PC-3 (cell line): ENCODE data around the gene PARP1. TPM values are rescaled to one million over a fixed set of nuclear protein-coding genes. Genes with fewer than 3 reads are reported as not detected.

Experiments used
- ATAC-seq: fragments of 200-7000 bp; cut with Tn5 transposase; 2 replicates; pipeline ENCODE4 v1.9.1; 2020; ENCODE audit warnings: mild to moderate bottlenecking, moderate library complexity
- BruUV-seq: library from RNA; stranded (reverse); fragments of 400-500 nt; replicated peaks from 2 replicates; lab custom pipeline; 2021; lab: Mats Ljungman, UMichigan
- CTCF ChIA-PET: fragments of 300-600 bp; sonication (Branson Sonifier 250); formaldehyde crosslinking; loops from one replicate; lab custom pipeline; 2022; ENCODE audit warnings: antibody characterized with exemption; lab: Charles Lee
- POLR2A ChIA-PET: fragments of 300-600 bp; sonication (Branson Sonifier 250); formaldehyde crosslinking; loops from one replicate; lab custom pipeline; 2022; ENCODE audit warnings: antibody characterized with exemption; ENCODE audit not compliant: unreplicated experiment; lab: Charles Lee
- DNase-seq: peaks from one replicate; pipeline ENCODE4 v3.0.0-alpha.2; 2015
- H2AFZ ChIP-seq: fragments of 300-600 bp; sonication (generic); 2 replicates; pipeline ENCODE4 v1.6.0; 2016; ENCODE audit warnings: antibody characterized with exemption, low read length
- H3F3A ChIP-seq: fragments of 300-600 bp; sonication (generic); one replicate; pipeline ENCODE4 v1.6.0; 2017; ENCODE audit warnings: antibody characterized with exemption, low read length, control low read depth, mild to moderate bottlenecking; ENCODE audit not compliant: unreplicated experiment
- H3K27ac ChIP-seq: fragments of 300-600 bp; sonication (generic); 2 replicates; pipeline ENCODE4 v1.5.1; 2016; ENCODE audit warnings: mild to moderate bottlenecking, low read length
- H3K27me3 ChIP-seq: fragments of 300-600 bp; sonication (generic); 2 replicates; pipeline ENCODE4 v1.6.1; 2016; ENCODE audit warnings: low read length, mixed read lengths
- H3K36me3 ChIP-seq: fragments of 300-600 bp; sonication (generic); 2 replicates; pipeline ENCODE4 v1.6.1; 2016; ENCODE audit warnings: low read depth, mixed run types, low read length, mixed read lengths
- H3K4me1 ChIP-seq: fragments of 300-600 bp; sonication (generic); 2 replicates; pipeline ENCODE4 v1.5.1; 2016; ENCODE audit warnings: low read length; ENCODE audit not compliant: insufficient read depth
- H3K4me2 ChIP-seq: fragments of 300-600 bp; sonication (generic); 2 replicates; pipeline ENCODE4 v1.6.0; 2016; ENCODE audit warnings: low read length
- H3K4me3 ChIP-seq: fragments of 300-600 bp; sonication (generic); 2 replicates; pipeline ENCODE4 v1.5.1; 2016; ENCODE audit warnings: mild to moderate bottlenecking, low read length, mixed read lengths
- H3K79me2 ChIP-seq: fragments of 300-600 bp; sonication (generic); 2 replicates; pipeline ENCODE4 v1.6.1; 2017; ENCODE audit warnings: low read length, mixed read lengths
- H3K9ac ChIP-seq: fragments of 300-600 bp; sonication (generic); 2 replicates; pipeline ENCODE4 v1.6.0; 2016; ENCODE audit warnings: mild to moderate bottlenecking, low read length
- H3K9me2 ChIP-seq: fragments of 300-600 bp; sonication (generic); replicated peaks from 2 replicates; pipeline ENCODE4 v1.6.1; 2016; ENCODE audit warnings: mixed run types, low read length, mixed read lengths
- H3K9me3 ChIP-seq: fragments of 300-600 bp; sonication (generic); 2 replicates; pipeline ENCODE4 v1.6.1; 2016; ENCODE audit warnings: low read length, mixed read lengths
- H4K20me1 ChIP-seq: fragments of 300-600 bp; sonication (generic); 2 replicates; pipeline ENCODE4 v1.6.1; 2016; ENCODE audit warnings: low read length, mixed read lengths
- CTCF ChIP-seq: fragments of 300-600 bp; sonication (generic); conservative IDR thresholded peaks from 2 replicates; pipeline ENCODE4 v1.5.1; 2017; ENCODE audit warnings: antibody characterized with exemption, low read depth, mild to moderate bottlenecking, low read length
- EZH2 ChIP-seq: fragments of 300-600 bp; sonication (generic); IDR thresholded peaks from one replicate; pipeline ENCODE4 v1.6.1; 2017; ENCODE audit warnings: antibody characterized with exemption, mild to moderate bottlenecking, low read length; ENCODE audit not compliant: unreplicated experiment
- EZH2phosphoT487 ChIP-seq: fragments of 300-600 bp; sonication (generic); IDR thresholded peaks from 2 replicates; pipeline ENCODE4 v1.6.1; 2018; ENCODE audit warnings: mild to moderate bottlenecking, antibody characterized with exemption, low read length, borderline replicate concordance
- intact Hi-C: fragments of 100-400 bp; cut with micrococcal nuclease; formaldehyde crosslinking; loops from 2 replicates; pipeline ENCODE4 v1.9.0; 2023
- total RNA-seq: library from RNA; depleted of rRNA; stranded (reverse); fragments of >200 nt; gene quantifications from 2 replicates; pipeline ENCODE4 v1.2.3, GENCODE V29; 2014

The PARP1 gene
- total RNA-seq, 1 experiment from 2014 or later, result 538 TPM

- no peak overlapping the region for H3K4me2 ChIP-seq
- H3F3A ChIP-seq, result peaks cover 8% of the 10 kb centered on the region
- no peak for DNase-seq
- peaks cover 95% of the 10 kb centered on the region for H3K79me2 ChIP-seq
- no peak overlapping the region for H2AFZ ChIP-seq
- peaks cover 45% of the 10 kb centered on the region for H3K36me3 ChIP-seq
- no peak for ATAC-seq
- intact Hi-C loops, result no loop called here
- BruUV-seq, result no TSS peak
- no peak overlapping the region for H3K4me3 ChIP-seq
- peaks cover 55% of the 10 kb centered on the region for H4K20me1 ChIP-seq
- H3K9me3 ChIP-seq, result no peaks in the 10 kb centered on the region
- POLR2A ChIA-PET, result no interaction called here
- H3K27me3 ChIP-seq, result no peaks in the 10 kb centered on the region
- TF ChIP-seq CTCF (no peak), EZH2phosphoT487 (no peak), EZH2 (no peak)
- CTCF ChIA-PET, result no interaction called here
- H3K27ac ChIP-seq, result no peak overlapping the region
- no peaks in the 10 kb centered on the region for H3K9me2 ChIP-seq
- no peak overlapping the region for H3K9ac ChIP-seq
- peaks cover 31% of the 10 kb centered on the region for H3K4me1 ChIP-seq
Observed at GRCh38 chr1:226402739-226403165, 5.1 kb downstream of the PARP1 start.

GRCh38 chr1:226401355-226402303, 6.3 kb downstream of the PARP1 start:
- H3K79me2 ChIP-seq, result peaks cover 97% of the 10 kb centered on the region

More at GRCh38 chr1:226401355-226402303, 6.3 kb downstream of the PARP1 start:
- intact Hi-C loops, result no loop called here
- no peak for ATAC-seq
- peaks cover 30% of the 10 kb centered on the region for H3K4me1 ChIP-seq
- no peak for TF ChIP-seq EZH2phosphoT487
- no peak for TF ChIP-seq EZH2
- TF ChIP-seq CTCF, result no peak
- no peak overlapping the region for H3K4me2 ChIP-seq
- CTCF ChIA-PET, result no interaction called here
- BruUV-seq, result no TSS peak
- peaks cover 7% of the 10 kb centered on the region for H3F3A ChIP-seq
- no peak overlapping the region for H3K4me3 ChIP-seq
- POLR2A ChIA-PET, result interaction anchor here (0.6 kb wide), 2 partner anchors 75 to 749 kb away, joined by 3 to 5 read pairs; partner anchors contain the start of gene ENAH
- no peak for DNase-seq
- no peaks in the 10 kb centered on the region for H3K9me3 ChIP-seq
- H3K27me3 ChIP-seq, result no peaks in the 10 kb centered on the region
- H3K9ac ChIP-seq, result no peak overlapping the region
- no peak overlapping the region for H3K27ac ChIP-seq
- H3K9me2 ChIP-seq, result no peaks in the 10 kb centered on the region
- no peak overlapping the region for H2AFZ ChIP-seq
- peaks cover 48% of the 10 kb centered on the region for H4K20me1 ChIP-seq
- H3K36me3 ChIP-seq, result peaks cover 55% of the 10 kb centered on the region
